ENCODE data around the gene DDX31. TPM values are rescaled to one million over a fixed set of nuclear protein-coding genes. Genes with fewer than 3 reads are reported as not detected.
A peak's percentile ranks its signal among the peaks of the same experiment; 100 is the strongest.

Gene DDX31
- polyA plus RNA-seq, 4 donors = 10.3 to 20.0 (median 15.9) TPM

DNA sequence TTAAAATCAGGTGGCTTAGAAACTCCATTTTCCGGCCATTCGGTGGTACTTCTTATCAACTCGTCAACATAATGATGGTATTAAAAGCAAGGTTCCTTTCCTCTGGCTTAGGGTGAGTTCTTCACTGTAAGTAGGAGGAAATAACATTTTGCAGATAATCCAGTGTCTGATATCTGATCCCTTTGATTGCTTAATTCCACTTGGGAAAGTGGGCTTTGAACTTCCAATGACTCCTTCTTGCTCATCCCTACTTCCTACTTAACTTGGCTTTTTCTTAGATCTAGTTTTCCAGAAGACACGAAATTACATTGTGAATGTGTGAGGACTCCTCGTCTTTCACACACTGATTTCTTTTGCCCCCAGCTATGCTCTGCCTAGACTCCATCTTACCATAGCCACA, 31.5 kb downstream of the DDX31 start:
- no peak for DNase-seq (ENCODE audit: low read depth in 4 of 4, low spot score in 3 of 4)

DNA sequence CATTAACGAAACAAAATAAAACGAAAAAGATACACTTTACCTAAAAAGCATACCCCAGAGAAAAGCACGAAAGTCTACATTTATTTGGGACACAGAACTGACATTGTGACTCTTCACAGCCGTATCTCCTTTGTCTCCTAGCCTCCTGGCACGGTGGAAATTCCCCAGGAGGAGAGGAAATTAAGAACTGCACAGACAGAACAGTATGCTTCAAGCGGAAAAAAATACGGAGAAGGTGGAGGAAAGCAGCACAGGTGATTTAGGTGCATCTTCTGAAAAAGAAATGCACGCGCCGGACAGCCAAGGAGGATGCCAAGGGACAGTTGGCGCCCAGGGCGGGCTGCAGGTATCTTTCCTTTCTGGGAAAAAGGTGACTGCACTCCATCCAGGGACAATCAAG, 32.0 kb downstream of the DDX31 start:
- DNase-seq (ENCODE audit: low read depth in 4 of 4, low spot score in 3 of 4) = no peak

DNA sequence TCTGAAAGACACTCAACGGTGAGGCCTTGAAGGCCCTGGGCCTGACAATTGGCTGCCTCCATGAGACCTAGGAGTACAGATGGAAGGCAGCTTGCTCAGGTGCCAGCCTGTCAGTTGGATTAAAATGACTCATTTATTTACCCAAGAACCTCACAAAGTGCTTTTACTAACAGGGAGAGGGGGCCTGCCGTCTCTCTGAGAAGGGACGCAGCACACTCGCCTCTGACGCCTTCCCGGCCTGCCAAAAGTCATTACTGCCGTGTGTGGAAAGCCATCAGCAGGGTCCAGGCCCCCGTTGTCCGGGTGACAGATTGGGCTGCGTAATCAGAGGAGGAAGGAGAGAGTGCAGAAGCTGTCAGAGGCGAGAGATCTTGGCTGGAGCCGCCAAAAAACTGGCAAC, 32.4 kb downstream of the DDX31 start:
- DNase-seq (ENCODE audit: low read depth in 4 of 4, low spot score in 3 of 4) = no peak

DNA sequence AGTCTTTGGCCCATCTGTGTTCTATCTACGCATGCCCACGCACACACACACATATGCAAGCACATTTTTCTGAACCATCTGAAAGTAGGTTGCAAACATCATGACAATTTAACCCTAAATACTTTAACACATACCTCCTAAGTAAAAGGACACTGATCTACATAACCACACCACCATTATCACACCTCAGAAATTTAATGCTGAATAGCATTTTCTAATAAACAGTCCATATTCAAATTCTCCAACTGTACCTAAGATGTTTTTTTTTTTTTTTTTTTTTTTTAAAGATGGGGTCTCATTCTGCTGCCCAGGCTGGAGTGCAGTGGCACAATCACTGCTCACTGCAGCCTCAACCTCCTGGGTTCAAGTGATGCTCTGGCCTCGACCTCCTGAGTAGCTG, 35.5 kb downstream of the DDX31 start:
- DNase-seq (ENCODE audit: low read depth in 4 of 4, low spot score in 3 of 4) = no peak

DNA sequence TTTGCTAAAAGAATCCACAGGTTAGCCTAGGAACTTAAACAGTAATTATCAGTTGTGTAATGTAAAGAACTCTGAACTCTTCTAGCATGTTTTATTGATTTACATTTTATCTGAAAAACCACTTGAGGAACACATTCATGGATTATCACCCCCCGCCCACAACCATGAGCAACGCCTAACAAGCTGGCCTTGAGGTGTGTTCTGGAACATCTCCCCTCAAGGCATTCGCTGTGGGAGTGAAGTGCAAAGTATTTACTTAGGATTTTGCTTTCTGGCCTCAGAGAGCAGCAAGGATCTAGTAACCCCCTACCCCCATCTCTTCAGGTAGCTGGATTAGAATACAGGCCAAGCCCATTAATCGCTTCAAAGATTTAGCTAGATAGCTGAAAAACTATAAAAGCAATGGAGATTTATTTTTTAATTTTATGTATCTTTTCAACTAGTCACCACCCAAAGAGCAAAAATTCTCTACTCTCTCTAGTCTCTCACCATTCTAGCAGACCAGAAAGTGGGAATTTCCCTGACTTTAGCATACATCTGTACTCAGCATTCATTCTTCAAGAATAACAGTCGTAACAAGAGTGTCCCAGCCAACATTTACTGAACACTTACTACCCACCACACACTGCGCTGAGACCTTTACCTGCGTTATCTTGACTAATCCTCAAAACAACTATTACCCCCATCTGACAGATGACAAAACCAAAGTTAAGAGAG, 37.2 kb downstream of the DDX31 start:
- no peak for DNase-seq (ENCODE audit: low read depth in 4 of 4, low spot score in 3 of 4)

DNA sequence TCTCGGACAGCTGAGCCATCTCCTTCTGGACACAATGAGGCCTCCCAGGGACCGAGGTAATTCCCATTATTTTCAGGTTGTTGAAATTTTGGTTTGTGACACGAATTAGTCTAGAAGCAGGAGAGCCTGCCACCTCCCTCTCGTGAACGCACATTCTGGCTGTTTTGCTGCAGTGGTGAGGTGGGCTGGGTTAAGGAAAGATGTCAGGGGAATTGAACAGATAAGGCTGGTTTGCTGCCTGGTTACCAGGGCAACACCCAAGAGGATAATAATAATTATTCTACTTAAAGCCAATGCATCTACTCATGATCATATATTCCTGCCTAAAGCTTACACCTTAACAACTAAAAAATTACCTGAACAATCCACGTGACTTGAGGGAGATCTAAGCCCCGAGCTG, 38.1 kb downstream of the DDX31 start:
- no peak for DNase-seq (ENCODE audit: low read depth in 4 of 4, low spot score in 3 of 4)

DNA sequence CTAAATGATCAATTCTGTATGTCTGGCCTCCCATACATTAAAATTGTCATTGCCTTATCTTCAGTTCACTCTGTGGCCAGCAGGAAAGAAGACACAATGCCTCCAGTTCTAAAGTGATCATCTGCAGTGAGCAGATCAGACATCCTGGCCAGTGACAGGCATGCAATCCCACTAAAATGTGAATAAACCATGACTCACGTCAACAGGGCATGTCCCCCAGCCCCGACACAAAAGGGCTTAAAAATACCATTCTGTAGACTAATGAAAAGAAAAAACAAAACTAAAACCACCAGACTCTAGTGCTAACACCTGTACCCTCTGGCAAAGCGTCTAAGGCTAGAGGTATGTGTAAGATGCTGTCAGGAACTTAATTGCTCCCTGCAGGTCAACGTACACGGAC, 38.5 kb downstream of the DDX31 start:
- no peak for DNase-seq (ENCODE audit: low read depth in 4 of 4, low spot score in 3 of 4)

DNA sequence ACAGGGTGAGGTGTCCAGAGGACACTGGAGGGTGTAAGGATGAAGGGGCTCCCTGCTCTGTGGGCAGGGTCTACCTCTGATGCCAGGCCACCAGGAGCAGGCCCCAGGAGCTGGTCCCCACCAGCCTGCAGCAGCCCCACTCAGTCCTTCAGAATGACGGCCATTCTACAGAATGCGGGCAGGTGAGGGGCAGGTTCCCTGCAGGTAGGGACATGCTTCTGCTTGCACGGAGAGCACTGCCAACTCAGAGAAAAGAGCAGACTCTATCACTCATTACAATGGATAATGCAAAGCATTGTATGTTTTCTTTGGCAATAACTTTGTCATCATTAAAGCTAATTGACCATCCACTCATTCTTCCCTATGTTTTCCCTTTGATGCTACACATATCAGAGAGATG, 39.0 kb downstream of the DDX31 start:
- no peak for DNase-seq (ENCODE audit: low read depth in 4 of 4, low spot score in 3 of 4)

DNA sequence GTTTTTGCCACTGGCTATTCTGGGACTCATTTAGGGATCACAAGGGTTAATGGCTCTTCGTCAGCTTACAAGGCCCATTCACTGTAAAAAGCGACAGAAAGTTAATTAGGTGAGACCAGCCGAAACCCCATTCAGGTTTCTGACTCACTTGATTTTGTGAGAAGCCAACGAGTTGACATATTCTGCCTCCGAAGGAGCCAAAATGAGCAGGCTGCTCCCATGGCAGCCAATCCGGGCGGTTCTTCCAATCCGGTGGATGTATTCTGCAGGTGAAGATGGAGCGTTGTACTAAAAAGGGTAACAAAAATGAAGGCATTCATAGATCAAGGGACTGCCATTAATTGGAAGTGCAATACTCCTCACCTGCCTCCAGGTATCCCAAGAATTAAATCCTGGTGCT, 39.7 kb downstream of the DDX31 start:
- no peak for DNase-seq (ENCODE audit: low read depth in 4 of 4, low spot score in 3 of 4)

DNA sequence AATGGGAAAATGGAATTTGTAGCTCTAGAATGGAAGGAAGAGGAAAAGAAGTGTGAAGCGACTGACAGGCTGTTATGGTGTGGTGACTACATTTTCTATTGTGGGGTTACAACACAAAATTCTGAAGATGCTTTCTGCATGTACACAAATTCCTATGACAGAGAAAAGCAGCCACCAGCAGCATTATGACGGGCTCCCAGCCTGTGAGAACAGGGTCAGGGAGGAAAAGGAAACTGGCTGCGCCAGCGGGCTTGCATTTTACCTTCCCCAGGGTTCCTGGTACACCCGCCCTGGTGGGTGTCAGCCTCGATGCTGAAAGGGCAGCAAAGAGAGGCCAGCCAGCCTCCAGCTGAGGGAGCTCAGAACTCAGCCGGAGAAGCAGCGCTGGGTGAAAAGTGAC, 41.0 kb downstream of the DDX31 start:
- DNase-seq (ENCODE audit: low read depth in 4 of 4, low spot score in 3 of 4) = no peak

DNA sequence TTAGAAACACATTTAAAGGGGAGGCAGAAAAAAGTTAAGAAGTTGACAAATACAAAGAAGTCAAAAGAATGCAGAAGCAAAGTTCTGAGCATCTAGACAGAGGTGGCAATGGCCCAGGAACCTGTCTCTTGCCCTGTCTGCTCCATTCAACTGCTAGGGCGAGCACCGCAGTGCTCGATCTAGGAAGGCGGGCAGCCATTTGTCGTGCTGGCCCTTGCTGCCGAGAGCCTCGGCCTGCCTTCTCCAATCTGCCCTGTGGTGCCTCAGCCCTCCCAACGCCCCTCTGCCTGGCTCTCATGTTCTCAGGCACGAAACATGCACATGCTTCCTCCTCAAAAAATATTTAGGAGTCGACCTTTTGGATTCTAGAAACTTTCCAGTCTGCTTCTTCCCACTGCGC, 42.2 kb downstream of the DDX31 start:
- DNase-seq (ENCODE audit: low read depth in 4 of 4, low spot score in 3 of 4) = no peak

DNA sequence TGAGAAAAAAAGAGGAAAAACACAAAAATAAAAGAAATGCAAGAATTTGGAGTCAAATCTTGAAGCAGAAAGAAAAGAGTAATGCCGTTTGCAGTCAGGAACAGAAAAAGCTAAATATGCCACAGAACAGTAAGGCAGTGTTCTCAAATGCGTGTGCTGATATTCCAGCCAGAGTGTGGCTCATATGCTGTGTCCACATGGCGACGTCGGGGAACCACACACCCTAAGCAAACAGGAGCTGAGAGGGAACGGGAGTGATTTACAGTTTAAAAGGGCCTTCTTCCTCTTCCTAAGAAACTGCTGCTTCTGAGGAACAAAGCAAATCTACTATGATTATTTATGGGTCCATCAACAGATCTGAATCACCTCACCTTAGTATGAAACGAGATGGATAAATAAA, 42.7 kb downstream of the DDX31 start:
- no peak for DNase-seq (ENCODE audit: low read depth in 4 of 4, low spot score in 3 of 4)

DNA sequence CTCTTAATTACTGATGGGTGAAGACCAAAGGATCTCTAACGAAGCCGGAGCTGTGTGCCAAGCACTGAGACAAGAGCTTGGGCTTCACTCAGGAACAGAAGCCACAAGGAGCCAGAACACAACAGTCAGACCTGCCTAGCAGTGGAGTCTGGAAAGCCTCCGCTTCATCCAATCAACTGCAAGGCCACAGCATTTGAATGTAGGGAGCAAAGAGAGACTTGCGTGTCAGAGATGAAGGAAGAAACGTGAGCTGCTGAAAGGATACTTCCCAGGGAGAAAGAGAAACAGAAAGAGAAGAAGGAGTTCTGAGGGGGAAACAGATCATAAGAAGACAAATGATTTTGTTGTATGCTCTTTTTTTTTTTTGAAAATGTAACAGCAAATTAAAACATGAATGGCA, 43.5 kb downstream of the DDX31 start:
- no peak for DNase-seq (ENCODE audit: low read depth in 4 of 4, low spot score in 3 of 4)

DNA sequence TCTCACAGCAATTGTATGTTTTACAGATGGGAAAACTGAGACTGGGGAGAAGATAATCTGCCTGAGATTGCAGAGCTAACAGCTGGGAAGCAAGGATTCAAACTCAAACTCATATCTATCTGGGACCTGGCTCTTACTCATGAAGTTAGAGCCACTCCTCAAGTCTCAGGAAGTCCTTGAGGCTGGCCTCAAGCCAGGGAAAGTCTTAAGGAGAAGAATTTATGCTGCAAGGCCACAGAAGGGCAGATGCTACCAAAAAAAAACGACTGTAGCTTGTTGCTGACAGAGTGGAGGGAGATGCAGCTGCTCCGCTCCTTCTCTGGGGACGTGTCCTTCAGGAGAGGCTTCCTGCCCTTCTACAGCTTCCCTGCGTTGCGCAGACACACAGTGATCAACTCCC, 47.6 kb downstream of the DDX31 start:
- DNase-seq (ENCODE audit: low read depth in 4 of 4, low spot score in 3 of 4) = peak; percentile 7 to 22 (median 8)

DNA sequence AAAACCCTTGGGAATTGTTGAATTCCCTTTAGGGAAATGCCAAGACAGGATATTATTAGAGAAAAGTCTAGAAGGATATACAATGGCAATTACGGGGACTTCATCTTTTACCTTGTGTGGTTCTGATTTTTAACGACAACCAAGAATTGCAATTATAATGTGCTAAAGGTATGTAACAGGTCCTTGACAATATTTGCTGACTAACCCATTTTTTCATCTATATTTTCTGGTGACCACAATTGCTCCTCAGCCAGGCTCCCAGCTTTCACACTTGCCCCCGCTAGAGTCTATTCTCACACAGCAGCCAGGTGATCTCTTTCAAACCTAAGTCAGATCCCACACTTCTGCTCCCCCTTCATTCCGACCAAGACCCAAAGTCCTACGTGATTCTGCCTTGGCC, 53.1 kb downstream of the DDX31 start:
- no peak for DNase-seq (ENCODE audit: low read depth in 4 of 4, low spot score in 3 of 4)

DNA sequence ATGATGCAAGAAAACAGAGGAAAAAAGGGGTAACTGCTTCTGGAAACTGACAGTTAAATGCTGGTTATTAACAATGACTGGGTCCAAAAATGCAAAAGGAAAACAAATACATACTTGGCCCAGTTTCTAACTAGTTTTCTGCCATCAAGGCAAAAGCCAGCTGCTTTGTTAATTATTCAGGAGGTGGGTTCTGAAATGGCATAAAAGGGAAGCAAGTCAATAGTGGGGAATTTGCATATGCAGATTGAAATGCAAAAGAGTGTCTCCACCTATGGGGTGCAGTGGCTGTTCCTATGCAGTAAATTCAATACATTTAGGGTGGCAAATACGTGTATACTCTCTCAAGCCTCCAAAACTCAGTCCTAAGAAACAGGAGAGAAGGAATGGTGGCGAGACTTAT, 54.0 kb downstream of the DDX31 start:
- no peak for DNase-seq (ENCODE audit: low read depth in 4 of 4, low spot score in 3 of 4)

DNA sequence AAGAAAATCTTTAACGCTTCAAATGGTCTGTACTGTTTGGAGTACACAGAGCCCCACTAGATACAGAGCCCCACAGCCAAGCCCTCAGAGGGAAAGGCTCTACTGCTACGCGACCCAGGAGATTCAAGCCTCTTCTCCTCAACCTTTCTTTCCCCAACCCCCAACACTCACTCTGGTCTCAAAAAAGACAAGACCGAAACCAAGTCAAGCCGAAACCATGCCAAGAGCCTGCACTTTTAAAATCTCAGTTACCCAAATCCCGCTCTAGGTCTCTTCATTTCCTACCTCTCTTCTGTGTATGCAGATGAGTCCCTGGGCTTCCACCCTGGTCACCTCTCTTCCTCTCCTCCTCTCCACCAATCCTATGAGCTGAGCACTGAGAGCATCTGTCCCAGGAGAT, 55.5 kb downstream of the DDX31 start:
- DNase-seq (ENCODE audit: low read depth in 4 of 4, low spot score in 3 of 4) = no peak

DNA sequence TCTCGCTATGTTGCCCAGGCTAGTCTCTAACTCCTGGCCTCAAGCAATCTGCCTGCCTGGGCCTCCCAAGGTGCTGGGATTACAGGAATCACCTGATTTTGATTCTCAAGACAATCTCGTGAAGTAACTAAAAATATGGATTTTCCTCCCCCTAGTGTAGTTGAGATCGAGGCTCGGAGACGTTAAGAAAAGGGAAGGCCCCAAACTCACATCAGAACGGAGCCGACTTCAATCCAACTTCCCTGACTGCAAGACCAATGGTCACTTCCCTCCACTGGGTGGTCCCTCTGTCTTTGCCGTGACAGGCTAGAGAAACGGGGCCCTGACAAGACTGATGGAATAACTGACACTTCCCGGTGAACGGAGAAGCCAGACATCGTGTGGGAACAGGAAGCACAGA, 59.1 kb downstream of the DDX31 start:
- DNase-seq (ENCODE audit: low read depth in 4 of 4, low spot score in 3 of 4) = no peak

DNA sequence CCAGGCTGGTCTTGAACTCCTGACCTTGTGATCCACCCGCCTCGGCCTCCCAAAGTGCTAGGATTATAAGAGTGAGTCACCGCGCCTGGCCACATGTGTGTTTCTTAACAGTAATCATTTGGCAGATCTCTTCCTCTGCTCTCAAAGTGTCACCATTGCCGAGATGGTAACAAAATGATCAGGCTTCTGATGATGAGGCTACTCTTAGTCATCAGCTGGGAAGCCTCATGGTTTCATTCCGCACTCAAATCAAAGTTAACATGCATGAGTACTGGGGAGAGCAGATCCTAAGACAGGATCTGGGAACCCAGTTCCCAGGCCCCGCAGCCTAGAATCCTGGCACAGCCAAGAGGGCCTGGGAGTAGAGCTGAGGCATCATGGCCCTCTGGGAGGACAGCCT, 60.0 kb downstream of the DDX31 start:
- no peak for DNase-seq (ENCODE audit: low read depth in 4 of 4, low spot score in 3 of 4)

DNA sequence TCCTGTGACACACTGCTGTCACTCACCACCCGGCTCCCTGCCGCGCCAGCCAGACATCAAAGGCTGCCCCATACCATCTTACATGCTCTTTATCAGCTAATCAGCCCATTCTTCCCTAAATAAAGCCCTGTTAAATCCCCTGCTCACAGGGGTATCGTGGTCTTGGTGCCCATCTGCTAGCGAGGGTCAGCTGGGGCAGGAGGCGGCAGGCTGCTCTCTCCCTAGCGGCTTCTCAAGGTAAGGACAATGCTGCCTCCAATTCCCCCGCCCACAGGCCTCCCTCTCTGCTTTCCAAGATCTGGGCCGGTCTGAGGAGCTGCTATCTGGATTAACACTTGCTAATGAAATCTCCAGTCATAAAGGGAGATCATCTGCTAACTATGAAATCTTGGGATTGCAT, 60.6 kb downstream of the DDX31 start:
- DNase-seq (ENCODE audit: low read depth in 4 of 4, low spot score in 3 of 4) = no peak

DNA sequence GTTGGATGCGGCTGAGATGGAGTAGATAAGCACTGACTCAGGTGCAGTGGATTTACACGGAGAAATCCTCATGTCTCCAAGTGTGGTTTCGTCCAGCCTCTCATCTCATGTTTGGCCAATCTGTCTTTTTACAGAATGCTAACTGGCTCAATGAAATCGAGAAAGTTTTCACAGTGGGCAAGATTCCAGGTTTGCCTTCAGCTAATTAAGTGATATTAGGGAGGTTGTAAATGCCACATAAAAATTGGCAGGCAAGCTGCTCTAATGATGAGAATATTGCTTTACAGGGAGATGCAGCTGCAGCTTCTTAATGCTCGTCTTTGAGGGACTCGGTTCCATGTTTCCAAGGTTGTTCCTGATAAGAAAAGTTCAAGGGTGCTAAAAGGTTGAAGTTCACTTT, 63.7 kb downstream of the DDX31 start:
- no peak for DNase-seq (ENCODE audit: low read depth in 4 of 4, low spot score in 3 of 4)

DNA sequence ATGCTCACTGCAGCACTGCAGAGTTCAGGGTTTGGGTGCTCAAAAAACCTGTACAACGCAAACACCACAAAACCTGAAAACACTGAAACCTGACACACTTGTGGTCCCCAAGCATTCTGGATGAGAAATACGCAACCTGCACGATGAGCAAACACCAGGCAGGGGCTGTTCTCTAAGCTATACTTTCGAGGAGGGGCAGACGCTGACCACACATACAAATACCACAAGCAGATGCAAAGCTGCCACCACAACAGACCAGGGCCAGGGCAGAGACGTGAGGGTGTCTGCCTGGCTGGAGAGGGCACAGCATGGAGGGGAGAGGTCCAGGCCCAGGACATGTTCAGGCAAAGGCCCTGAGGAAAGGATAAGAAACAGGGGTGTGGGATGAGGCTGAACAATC, 64.4 kb downstream of the DDX31 start:
- DNase-seq (ENCODE audit: low read depth in 4 of 4, low spot score in 3 of 4) = no peak

DNA sequence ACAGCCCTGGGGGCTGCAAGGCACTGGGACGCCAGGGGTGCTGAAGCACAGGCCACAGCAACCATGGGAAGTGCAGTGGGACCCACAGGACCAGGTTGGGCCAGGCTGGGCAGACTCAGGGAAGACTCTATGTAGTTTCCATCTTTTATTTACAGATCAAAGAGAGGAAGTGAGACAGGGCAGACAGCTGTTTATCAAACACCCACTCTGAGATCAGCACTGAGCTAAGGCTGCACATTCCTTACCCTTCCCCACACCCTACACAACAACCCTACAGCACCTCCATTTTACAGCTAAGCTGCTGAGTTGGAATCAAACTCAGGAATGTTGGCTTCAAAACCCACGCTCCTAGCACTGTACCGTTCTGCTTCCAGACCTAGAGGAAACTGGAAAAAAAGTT, 67.6 kb downstream of the DDX31 start:
- no peak for DNase-seq (ENCODE audit: low read depth in 4 of 4, low spot score in 3 of 4)
